HG03095 (cell line): ENCODE results near the gene ANKH.
"Not testable (repeated sequence)": the region's sequence is repeated elsewhere in the genome, so short reads cannot be mapped to it uniquely, and the experiment has no call there.

ENCODE experiments used
- ATAC-seq: cut with Tn5 transposase; IDR thresholded peaks from one replicate; pipeline ENCODE4 v1.9.1; 2021; ENCODE audit warnings: moderate library complexity; ENCODE audit not compliant: unreplicated experiment

The ANKH gene

DNA sequence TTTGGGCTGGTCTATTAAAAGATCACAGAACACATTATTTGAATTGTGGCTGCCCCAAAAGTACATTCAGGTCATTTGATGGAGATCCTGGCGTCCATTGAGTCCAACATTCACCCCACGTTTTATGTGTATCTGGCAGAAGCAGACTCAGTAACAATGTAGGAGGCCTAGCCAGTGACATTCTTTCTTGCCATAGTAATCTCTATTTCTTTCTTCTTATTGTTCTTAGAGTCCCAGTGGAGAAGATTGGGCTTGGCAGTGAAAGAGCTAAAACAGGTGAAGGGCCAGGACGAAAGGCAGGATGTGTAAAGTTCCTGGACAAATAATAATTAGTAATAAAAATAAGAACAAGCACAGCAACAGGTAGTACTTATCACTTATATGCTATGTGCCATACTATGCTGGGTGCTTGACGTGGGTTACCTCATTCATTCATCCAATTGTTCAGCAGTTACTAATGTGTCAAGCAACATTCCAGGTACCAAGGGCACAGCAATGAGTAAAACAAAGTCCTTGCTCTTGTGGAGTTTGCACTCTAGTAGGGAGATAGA lies 12.6 kb upstream of the ANKH start:
- ATAC-seq: no peak

DNA sequence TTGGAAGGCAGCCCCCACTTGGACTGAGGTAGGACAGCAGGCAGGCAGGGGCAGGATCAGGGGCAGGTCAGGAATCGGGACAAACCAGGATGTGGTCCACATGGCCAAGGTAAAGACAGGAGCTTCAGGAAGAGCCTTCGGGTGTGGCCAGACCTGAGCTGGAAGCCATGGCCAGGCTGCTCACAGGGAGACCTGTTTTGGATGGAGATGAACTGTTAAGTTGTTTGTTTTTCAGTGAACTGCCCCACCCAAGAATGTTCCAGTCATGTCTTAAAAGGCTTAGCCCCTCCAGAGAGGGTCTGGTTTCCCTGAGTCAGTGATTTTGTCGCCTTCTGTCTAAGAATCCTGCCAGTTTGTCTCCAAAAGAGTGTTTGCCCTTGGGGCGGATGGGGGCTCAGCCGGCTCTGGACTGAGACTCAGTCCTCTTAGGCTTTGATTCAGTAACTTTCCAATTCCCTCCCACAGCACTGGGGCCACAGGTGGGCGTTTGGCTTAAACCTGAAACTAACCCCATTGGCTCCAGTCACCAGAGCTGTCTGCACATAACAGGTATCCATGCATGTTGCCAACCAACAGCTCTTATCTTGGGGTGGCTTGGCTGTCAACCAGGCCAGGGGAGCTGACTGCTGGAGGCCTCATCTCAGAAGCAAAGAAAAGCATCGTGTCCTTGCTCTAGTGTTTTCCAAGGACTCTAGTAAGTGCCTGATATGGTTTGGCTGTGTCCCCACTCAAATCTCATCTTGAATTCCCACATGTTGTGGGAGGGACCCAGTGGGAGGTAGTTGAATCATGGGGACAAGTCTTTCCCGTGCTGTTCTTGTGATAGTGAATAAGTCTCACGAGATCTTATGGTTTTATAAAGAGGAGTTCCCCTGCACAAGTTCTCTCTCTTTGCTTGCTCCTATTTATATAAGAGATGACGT lies 11.3 kb upstream of the ANKH start:
- ATAC-seq: no peak

DNA sequence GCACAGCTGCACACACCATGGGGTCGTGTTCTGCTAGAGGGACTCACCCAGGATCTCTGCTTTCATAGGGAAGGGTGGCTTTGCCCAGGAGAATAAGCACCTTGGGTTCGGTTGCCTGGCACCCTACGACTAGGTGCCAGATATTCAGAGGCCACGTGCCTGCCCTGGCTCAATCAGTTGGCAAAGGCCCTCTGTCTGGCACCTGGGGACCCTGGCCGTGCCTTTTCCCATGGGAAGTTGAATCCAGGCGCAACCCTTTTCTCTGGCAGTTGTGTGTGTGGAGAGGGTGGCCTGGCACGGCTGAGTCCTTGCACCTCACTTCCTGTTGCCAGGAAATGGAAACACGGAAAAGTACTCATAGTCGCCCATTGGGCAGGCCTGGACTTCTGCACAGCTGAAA lies 10.2 kb upstream of the ANKH start:
- ATAC-seq: no peak

DNA sequence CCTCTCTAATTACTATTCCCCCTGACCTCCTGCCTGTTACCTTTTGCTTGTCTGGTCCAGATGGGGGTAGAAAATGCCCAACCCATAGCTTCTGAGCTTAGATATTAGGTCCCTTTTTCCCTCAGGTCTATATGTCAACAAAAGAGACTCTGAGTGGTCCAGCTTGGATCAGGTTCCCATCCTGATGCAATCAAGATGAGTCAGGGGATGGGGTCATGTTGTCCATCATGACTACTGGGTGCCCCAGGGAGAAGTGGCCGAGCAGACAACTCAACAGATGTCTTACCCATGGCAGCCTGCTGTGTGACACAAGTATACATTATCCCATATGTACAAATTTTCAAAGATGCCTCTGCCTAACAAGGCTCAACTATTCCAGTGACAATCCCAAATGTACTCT lies 9.1 kb upstream of the ANKH start:
- no peak for ATAC-seq

DNA sequence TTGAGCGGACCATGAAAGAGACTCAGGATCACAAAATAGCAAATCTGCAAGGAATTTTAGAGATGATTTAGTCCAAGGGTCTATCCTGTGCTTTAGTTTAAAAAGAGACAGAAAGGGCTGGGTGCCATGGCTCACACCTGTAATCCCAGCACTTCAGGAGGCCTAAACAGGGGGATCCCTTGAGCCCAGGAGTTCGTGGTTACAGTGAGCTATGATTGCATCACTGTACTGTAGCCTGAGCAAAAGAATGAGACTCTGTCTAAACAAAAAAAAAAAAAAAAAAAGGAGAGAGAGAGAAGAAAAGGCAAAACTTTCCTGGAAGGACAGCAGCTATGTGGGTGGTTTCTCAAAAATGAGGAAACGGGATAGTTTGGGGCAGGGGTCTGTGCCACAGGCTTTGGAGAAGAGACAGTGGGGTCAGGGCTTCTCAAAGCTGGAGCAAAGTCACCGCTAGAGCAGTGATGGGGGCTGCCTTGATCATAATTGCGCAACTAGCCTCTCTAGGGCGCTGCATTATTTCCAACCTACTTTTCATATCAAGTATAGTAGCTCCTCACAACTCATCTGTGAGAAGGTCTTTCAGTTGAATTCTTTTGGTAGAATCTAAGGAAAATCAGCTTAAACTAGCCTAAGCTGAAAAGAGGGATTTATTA lies 8.5 kb upstream of the ANKH start:
- no peak for ATAC-seq

DNA sequence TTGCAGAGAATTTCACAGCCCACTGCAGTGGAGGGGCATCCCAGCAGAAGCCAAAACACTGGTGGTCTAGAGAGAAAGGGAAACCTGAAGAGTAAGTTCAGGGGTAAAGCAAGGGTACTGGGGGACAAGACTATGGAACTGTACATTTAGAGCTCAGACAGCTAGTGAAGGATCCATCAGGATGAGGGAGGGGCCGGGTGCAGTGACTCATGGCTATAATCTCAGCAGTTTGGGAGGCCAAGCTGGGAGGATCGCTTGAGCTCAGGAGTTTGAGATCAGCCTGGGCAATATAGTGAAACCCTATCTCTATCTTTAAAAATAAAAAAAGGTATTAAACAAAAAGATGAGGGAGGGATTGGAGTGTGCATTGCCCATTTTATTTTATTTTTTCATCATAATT lies 7.8 kb upstream of the ANKH start:
- no peak for ATAC-seq

DNA sequence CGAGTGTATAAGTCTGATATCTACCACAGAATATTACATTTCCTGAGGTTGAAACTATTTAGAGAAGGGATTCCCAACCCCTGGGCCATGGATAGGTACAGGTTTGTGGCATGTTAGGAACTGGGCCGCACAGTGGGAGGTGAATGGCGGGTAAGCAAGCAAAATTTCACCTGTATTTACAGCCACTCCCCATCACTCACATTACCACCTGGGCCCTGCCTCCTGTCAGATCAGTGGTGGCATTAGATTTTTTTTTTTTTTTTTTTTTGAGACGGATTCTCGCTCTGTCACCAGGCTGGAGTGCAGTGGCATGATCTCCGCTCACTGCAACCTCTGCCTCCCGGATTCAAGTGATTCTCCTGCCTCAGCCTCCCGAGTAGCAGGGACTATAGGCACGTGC lies 6.6 kb upstream of the ANKH start:
- not testable (repeated sequence) for ATAC-seq

DNA sequence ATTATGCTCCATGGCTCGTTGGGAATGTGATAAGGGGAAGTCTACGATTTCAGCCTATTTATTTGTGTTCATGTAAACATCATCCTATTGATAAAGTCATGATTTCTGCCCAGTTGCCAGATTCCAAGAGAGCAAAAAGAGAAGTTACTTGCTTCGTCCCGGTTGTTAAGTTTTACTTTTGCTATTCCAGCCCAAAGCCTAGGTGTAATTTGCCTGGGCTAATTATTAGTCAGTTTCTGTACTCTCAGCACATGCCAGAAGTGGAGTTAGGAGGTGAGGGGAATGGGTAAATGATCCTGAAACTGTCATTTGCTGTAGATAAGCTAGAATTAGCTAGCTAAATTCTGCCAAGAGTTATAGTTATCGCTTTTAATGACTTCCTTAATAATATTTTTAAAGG lies 4.5 kb upstream of the ANKH start:
- ATAC-seq: no peak

DNA sequence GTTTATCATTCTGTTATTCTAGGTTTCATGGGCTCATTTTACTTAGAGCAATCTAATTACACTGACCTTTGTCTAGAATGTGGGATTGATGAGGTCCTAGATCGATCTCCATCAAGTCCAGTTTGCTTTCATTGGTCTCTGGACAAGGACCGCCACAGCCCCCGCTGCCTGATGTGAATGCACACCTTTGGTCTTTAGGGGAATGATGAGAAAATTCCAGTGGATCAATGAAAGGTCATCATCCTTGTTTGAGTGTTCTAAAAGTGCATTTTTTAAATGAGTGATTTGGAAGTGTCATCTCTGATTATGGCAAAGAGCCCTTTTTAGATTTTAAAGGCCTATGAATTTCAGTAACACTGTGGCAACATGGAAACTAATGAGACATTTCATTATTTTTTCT lies 2.2 kb upstream of the ANKH start:
- no peak for ATAC-seq

DNA sequence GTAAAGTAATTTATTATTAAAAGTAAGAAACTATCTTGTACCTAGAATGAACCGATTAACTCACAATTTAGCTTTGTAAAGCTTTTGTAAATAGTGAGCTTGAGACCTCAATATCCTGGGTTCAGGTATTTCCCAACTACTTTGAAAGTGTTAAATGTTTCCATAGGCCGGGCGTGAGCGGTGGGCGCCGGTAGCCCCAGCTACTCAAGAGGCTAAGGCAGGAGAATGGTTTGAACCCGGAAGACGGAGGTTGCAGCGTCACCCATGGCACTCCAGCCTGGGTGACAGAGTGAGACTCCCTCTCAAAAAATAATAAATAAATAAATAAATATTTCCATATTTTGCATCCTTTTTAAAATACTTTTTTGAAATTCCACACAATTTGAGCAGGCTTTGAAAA lies 1.5 kb upstream of the ANKH start:
- ATAC-seq: no peak

DNA sequence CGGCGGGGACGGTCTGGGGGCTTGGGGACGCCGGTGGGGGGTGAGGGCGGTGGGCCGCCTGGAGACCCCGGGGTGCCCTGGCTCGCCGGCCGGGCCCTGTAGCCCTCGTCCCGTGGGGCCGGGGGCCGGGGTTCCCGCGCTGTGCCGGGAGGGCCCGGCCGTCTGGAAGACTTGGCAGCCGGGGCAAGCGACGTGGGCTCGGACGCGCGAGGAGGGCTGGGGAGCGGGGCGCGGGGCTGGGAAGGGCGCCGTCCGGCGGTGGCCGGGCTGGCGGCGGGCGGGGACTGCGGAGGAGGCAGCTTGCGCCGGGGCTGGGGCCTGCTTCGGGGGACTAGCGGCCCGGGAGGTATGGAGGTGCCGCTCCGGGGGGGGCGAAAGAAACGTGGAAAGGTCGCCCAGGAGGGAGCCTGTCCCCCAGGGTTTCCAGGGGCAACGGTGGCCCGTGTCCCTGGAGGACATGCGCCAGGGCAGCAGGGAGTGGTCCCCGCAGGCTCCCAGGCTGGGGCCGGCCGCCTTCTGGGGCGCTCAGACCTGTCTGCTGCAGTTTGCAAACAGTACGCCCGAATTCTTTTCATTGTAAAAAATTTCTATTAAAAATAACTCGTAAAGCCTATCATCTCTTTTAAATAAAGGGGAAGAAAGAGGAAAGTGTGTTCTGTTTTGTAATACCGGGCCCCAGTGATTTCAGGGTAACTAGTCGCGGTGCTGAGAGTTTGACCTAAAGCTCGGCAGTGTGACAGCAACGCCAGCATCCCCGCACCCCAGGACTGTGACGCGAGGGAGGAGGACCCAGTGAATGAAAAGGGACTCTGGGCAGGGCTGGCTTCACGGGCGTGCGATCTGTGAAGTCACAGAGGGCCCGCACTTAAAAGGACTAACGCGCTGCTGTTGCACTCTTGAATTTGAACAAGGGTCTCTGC lies 752 bp upstream of the ANKH start:
- peak; percentile 35 for ATAC-seq

DNA sequence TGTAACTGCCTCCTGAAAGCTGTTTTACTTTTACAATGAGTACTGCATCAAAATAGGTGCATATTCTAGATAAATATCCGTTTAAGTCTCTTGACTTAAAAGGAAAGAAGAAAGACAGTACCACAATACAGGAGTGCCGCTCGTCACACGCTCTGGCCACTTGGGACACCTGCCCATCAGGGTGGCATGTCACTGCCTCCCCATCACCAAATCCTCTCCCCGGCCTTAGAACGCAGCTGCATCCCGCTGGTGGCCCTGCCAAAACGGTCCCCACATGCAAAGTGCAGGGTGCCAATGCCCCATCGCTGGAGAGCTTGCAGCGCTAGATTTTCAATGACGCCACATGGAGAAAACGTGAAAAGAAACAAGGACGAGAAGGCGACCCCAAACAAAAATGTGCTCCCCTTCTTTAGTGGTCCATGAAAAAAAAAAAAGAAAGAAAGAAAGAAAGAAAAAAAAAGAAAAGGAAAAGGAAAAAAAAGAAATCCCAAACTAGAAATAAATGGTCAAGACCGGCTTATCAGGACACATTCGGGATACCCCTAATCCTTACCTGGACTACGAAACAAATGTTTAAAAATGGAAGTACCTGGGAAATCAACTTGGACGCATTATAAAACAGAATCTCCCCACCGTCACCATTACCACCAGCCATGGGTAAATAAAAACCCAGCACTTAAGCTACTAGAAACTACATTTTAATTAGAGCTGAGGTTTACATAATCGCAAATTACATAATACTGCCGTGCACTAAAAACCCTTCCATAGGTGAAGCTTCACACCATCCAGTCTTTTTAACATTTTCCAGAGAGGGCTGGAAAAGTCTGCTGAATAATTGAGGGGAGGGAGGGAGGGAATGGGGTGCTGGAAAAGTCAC lies 1.0 kb downstream of the ANKH start:
- no peak for ATAC-seq

DNA sequence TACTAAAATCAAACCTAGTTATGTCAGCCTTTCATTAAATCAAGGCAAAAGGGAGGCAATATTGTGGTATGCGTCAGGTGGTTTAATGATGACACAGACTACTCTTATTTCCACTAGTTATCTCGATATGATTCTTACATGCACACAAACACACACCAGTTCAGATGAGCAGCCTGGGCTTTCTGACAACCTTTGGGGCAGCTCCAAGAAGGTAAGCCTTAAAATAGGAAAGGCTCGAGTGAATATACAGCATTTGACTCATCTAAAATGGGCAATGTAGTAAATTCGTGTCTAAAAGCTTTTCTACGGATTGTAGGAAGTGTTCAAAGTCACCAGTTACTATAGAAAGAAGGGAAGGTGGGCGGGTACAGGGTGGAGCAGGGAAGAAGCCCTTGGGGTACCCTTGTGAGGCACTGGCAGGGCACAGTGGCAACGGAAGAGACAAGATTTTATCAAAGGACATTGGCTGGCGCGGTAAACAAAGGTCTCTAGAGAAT lies 1.9 kb downstream of the ANKH start:
- no peak for ATAC-seq

DNA sequence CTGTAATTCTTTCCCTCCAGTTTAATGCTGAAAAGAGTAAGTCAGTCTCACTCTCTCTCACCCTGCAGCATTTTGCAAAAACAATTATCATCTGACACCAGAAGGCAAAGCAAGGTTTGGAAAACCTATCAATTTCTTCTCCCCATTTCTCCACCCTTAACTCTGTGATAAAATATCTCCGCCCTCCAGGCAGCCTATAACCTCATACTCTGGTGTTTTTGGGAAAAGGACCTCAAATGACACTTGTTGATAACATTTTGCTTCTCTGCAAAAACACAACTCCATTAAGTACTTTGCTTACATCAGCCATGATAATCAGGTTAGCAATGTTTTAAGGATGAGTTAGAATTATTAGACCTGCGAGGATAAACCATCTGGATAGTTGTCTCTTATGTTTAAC lies 2.3 kb downstream of the ANKH start:
- ATAC-seq: no peak

DNA sequence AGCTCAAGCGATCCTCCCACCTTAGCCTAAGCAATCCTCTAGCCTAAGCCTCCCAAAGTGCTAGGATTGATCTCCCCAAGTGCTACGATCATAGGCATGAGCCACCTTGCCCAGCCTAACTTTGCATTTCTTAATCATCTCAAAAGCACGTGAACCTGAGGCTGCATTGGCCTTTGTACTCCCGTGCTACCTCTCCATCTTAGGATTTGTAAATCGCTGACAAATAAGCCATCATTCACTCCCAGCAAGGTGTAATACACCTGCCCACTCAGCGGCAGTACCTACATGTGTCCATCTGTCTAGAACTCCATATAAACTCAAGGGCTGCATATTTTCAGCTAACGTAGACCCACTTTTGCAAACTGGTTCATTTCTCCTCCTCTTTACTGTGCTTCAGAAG lies 2.8 kb downstream of the ANKH start:
- no peak for ATAC-seq

DNA sequence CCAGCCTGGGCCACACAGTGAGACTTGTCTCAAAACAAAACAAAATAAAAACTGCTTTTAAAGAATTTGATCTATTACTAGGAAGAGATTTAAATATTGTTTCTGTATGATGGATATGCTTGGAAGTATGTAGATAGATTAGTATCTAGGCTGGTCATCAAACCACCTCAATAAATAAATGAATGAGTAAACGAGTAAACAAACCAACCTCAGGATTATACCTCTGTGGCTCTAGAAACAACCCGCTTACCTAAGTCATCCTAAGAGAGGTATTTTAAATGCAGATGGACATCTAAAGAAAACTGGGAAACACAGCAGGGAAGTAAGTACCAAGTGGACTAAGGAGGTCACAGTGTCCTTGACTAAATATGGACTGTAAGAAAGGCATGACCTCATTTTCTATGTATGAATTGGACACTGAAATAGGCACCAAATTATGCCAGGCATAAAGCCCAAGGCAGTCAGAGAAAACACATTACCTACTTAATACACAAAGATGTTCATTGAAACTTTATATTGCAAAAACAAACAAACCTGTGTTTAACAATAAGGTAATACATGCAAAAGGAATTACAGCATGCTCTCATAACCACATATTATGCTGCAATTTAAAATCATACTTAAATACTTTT lies 7.3 kb downstream of the ANKH start:
- ATAC-seq: no peak

DNA sequence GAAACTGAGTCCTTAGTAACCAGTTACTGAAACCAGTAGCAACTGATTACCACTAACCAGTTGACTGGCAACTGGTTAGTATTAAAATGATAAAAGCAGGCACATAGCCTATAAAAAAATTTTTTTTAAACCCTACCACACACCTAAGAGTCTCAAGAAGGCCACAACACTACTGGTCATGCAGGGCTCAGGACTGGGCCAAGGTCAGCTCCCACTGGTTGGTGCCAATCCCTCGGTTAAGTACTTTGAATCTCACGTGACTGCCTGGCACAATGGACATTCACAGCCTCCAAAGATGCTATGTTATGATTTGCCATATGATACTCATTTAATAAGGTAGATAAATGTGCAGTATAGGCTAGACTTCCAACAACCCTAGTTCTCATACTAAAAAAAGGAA lies 8.5 kb downstream of the ANKH start:
- no peak for ATAC-seq

DNA sequence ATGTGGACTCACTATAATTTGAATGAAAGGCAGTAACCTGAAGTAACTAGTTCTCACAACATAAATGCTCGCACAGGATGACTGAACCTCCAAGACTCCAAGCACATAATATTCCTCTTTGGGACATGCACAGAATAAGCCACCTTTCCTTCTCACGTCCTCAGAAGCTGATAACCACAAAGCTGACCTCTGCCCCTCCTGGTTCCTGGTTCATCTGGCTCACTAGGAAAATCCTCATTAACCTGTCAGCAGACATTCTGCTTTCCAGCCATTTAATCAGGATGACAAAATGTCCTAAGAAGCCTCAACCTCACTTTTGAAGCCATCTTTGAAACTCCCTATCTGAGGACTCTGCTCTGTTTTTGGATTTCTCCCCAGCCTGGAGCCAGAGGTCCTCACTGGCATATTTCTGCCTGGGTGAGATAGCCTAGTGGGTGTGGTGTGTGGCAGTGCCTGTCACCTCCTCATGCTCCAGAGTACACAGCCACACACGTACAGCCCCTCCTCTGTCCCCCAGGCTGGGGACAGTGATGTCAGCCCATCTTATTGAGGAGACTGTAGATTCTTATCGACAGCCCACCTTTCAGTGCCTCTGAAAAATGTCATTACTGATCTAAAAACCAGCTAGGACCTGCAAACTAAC lies 10.3 kb downstream of the ANKH start:
- no peak for ATAC-seq

DNA sequence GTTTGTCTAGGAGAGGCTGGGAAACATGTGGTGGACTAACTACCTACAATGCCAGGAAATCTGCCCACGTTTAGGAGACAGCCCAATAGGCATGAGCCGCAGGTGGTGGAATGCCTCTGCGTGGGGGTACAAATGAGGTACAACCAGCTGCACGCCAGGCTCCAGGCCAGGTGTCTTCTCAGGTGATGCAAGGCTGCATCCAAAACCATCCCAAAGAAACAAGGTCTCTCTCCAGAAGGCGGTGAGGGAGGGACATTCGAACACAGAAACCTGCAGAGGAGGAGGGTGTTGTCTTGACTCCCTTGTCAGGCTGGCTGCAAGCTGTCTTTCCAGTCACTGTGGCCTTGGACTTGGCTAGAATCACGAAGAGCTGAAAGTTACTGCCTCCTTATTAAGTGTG lies 11.6 kb downstream of the ANKH start:
- ATAC-seq: no peak
